SW 1271 (cell line): ENCODE results near the gene SLC5A5.

ENCODE experiments used
- DNase-seq, 2 experiments: peaks; one replicate each; lab custom pipeline; 2025; lab: John Stamatoyannopoulos, UW

SLC5A5 gene

GRCh38 chr19:17871878-17872250 is at the start of gene SLC5A5:
Gene SLC5A5, plus strand, starts transcription at chr19:17871945. Its CDS starts 375 bp downstream, at chr19:17872320.
- DNase-seq: no peak

GRCh38 chr19:17824339-17824738 is 47.4 kb upstream of the SLC5A5 start:
- DNase-seq: no peak

- DNase-seq: no peak
Measured at GRCh38 chr19:17826508-17827056, 45.2 kb upstream of the SLC5A5 start.

- DNase-seq: no peak
Measured at GRCh38 chr19:17829855-17830566, 41.7 kb upstream of the SLC5A5 start.

- DNase-seq: no peak
Measured at GRCh38 chr19:17830567-17831418, 41.0 kb upstream of the SLC5A5 start.

DNA sequence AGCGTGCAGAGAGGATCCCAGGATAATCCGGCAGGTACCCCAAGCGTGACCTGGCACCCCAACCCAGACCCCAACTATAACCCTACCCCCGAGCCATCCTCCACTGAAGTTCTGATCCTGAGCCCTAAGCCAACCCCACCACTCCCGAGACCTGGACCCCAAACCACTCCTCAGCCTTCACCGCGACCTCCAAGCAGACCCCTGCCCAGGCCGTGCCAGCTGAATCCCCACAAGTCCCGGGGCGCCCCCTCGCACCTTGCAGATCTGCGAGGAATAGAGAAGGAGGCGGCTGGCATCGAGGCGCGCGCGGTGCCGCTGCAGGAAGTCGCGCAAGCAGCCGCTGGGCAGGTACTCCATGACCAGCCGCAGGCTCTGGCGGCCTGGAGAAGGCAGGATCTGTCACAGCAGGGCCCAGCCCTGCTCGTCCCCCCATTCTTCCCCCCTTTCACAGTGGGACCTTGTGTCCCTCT is 40.3 kb upstream of the SLC5A5 start:
- DNase-seq: no peak

DNA sequence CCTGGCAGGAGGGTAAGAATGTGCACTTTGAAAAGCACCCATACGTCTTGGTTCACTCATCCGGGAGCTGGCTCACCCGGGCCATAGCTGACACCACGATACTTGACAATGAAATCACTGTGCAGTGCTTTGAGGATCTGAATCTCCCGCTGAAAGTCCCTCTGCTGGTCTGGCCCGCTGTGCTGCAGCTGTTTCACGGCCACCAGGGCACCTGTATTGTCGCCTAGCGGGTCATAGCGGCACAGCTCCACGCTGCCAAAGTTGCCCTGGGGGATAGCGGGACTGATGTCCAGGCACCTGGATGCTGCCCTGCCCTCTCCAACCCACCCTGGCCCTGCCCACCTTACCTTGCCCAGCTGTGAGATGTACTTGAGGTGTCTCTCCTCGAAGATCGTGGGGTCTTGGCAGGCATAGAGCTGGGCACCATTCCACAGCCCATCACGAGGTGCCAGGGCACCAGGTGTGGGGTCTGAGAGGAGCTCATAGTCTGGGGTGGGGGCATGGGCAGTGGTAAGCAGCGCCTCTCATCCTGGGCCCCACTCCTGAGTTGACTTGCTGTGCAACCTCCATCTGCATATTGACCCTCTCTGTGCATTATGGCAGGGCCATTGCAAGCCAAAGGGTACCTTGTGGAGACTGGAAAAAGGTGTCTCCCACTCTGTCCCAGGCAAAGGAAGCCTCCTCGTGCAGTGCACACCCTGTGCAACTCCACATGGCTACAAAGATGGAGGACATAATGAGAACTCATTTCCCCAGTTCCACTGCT is 39.1 kb upstream of the SLC5A5 start:
- DNase-seq: no peak

GRCh38 chr19:17834350-17835181 is 37.2 kb upstream of the SLC5A5 start:
- DNase-seq: no peak

DNA sequence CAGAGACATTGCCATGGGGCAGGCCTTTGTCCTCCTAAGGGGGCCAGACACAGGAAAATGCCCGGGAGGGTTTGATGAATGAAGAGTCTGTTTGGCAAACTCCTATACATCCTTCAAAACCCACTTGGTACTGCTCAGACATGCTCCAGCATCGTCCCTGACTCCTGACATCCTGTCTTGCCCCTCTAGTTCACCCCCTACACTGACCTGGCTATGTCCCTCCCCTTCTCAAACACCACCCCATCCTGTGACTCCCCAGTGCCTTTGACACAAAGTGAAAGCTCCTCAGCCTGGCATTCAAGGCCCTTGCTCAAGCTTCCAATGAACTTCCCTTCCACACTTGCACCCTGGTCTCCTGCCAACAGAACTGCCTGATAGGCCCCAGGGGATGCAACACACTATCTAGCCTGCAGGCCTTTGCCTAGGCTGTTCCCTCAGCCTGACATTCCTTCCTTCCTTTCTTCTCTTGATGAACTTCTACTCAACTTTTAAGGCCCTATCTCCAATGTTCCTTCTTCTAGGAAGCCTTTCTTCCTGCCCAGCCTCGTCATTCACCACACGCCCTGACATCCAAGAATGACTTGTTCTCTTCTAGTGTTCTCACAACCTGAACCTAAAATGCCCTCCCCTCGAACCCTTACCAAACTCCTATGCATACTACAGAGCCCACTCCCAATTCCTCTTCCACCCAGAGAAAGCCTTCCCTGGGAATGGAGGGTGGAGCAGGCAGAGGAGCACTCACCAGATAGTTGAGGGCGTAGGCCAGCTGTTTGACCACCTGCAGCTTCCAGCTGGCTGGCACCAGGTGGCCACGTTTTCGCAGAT is 36.4 kb upstream of the SLC5A5 start:
- no peak for DNase-seq

DNA sequence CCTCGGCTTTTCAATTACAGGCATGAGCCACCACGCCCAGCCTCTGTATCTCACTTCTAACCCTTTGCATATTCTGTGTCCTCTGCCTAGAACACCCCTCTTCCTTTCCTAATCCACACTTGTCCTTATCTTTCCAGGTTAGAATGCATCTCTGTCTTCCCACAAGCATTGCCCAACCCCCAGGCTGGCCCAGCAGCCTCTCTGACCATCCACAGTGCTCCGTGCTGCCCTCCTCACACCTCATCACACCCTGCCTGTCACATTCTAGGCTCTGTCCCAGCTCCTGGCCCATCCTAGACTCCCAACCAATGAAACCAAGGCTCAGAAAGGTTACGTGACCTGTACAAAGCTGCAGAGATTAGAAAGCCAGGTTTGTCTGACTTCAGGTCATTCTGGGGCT is 35.2 kb upstream of the SLC5A5 start:
- DNase-seq: no peak

DNA sequence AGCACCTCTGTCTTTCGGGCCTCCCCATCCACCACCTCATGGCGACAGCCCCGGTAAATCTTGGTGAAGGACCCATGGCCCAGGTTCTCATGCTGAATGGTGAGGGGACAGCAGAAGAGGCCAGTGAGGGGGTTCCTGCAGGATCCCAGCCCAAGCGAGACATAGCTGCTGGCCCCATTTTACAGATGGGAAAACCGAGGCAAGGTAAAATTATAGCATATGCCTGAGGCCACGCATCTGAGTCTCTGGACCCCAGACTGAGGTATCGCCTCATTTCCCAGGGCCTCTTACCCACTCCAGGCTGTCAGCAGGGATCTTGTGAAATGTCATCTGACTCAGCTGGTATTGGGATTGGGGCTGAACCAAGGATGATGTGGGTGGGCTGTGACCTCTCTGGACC is 33.8 kb upstream of the SLC5A5 start:
- DNase-seq: no peak

- DNase-seq: no peak
Measured at GRCh38 chr19:17840019-17840418, 31.7 kb upstream of the SLC5A5 start.

- DNase-seq: no peak
Measured at GRCh38 chr19:17841371-17841809, 30.4 kb upstream of the SLC5A5 start.

DNA sequence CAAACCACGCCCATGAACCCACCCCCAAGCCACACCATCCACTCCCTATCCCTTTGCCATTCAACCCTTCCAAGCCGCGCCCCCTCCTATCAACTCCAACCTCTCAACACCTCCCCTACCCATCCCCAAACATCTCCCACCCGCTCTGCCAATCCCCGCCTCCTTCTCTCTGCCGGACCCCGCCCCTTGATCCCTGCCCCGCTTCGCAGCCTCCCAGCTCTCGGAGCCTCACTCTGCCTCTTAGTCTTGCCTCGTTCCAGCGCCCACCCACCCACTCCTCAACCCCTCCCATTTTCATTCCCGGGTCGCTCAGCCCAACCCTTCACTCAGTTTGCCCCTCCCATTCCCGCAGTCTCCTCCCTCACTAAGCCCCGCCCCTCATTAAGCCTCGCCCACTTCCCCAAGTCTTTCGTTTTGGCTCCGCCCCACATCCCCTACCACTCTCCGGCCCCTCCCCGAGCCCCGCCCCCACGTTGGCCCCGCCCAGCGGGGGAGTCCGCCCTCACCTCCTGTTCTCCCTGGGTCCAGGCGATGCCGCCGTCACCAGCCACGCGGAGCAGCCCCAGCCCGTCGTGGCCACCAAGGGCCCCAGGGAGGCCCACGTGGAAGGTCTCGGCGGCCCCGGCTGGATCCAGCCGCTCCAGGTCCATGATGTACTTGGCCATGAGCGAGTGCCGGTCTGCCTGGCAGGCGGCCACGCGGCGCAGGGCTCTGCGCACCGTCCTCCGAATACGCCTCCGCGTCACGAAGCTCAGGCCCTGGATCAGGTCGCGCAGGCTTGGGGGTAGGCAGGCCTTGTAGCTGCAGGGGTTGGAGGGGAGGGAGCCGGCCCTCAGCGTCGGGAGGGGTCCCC is 29.7 kb upstream of the SLC5A5 start:
- peak in 1 of 2 experiments; percentile 33 for DNase-seq

- DNase-seq: no peak
Measured at GRCh38 chr19:17842663-17843291, 29.0 kb upstream of the SLC5A5 start.

DNA sequence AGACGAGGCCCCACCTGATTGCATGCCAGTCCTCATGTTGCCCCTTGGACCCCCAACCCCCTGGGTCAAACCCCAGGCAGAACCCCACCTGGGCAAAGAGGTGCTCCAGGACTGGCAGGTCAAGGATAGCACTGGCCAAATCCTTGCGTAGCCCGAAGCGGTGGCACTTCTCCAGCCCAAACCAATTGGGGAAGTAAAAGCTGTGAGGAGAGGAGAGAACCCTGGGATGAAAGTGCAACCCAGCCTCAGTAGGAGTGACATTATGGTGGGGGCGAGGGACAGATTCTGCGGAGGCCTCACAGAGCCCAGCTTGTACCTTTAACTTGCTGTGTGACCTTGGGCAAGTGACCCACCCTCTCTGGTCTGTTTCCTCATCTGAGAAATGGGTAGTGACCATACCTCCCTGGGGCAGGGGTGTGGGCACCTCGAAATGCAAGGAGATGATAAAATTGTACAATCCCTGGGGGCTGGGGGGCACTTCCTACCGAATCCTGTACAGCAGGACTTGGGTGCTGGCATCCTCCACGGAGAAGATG is 28.4 kb upstream of the SLC5A5 start:
- no peak for DNase-seq

- no peak for DNase-seq
Measured at GRCh38 chr19:17843908-17844490, 27.7 kb upstream of the SLC5A5 start.

DNA sequence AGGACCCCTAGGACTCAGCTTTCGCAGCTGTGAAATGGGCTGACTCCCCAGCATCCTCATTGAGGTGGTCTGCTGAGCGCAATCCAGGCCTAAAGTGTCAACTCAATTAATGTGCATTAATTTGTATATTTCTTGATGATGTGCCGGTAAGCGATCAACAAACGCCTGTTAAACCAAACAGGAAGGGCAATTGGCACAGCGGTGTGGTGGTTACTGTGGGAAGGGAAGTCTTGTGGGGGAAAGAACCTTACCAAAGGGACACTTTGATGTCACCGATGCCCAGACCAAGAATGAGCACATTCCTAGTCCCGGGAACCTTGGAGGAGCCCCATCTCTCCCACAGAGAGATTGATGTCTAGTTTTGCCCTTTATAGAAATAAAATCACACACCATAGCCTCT is 25.6 kb upstream of the SLC5A5 start:
- no peak for DNase-seq
